Activated CD4-positive, CD25-positive, alpha-beta regulatory T cell treated with anti-CD3 and anti-CD28 coated beads, Interleukin-2, amount 50 U/mL, for 72 hours (primary cell): ENCODE results near the gene ANKRD17.
A peak's percentile ranks its signal among the peaks of the same experiment; 100 is the strongest.

Source experiments
- DNase-seq: peaks from one replicate; pipeline ENCODE4 v3.0.0; 2021

ANKRD17 gene

DNA sequence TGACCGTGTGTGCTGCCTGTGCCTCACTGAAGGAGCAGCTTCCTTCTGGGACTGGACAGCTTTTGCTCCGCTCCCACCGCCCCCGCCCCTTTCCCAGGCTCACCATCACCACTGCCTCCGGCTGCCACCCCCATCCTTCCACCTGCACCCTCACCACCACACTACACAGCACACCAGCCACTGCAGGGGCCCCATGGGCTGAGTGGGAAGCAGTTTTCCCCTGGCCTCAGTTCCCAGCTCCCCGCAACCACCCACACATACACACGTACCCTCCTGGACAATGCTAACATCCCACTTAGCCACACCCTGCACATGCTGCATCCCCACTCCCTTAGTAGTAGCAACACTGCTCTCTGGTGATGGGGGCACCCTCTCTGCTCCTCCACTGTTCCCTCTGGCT lies 159.5 kb downstream of the ANKRD17 start:
- no peak for DNase-seq

DNA sequence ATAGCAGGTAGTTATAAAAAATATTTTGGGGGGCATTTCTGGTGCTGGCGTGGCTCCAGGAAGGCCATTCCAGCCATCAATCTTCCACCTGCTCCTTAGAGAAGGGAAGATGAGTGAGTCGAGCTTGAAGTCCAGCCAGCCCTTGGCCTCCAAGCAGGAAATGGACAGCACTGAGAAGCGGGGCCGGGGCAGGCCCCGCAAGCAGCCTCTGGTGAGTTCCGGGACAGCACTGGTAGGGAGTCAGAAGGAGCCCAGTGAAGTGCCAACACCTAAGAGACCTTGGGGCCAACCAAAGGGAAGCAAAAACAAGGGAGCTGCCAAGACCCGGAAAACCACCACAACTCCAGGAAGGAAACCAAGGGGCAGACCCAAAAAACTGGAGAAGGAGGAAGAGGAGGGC lies 159.9 kb downstream of the ANKRD17 start:
- no peak for DNase-seq

DNA sequence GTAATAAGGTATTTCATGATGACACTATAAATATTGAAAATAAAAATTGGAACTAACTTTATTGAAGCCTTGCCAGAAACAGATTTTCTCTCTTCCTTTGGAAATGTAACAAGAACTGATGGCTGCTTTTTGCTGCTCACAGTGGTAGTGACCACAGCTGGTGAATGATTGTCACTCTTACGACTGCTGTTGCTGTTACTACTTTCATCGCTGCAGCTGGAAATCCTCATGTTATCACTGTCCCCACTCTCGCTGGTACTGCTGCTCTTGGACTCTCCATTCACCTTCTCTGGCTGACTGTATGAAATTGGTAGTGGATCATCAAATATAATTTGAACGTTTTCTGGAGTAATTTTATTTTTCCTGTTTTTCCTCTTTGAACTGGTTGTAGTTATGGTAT lies 160.6 kb downstream of the ANKRD17 start:
- no peak for DNase-seq

DNA sequence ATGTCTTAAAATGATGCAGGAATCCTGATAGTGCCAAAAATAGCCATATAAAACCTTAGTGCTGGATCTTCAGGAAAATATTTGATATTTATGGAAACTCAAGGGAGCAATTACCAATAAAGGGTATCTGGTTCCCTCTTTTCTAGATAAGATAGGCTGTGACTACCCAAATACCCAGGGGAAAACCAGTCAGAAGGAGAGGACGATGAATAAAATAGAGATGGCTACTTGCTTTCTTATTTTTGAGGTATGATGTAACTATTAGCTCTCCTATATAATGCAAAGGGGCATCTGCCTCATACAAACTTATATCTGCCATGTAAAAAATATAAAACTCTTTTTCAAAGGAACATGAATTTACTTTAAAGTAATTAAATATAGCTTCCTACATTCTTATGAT lies 165.7 kb downstream of the ANKRD17 start:
- DNase-seq = no peak

DNA sequence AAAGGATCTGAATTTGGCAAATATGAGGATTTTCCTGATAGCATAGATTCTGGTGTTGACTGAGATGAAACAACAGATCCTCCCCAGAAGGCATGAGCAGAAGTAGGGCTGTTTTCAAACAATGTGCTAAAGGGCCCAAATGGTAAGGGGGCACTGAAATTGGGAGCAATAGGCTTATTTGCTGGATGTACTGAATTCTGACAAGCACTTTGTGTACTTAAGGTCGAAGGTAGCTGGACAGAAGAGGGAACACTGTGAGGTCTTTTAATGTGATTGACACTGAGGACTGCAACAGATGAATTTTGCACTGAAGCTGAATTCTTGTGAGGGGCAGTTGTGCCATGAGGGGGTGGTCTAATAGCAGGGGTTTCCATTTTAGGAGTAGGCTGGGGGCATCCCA lies 167.9 kb downstream of the ANKRD17 start:
- no peak for DNase-seq

DNA sequence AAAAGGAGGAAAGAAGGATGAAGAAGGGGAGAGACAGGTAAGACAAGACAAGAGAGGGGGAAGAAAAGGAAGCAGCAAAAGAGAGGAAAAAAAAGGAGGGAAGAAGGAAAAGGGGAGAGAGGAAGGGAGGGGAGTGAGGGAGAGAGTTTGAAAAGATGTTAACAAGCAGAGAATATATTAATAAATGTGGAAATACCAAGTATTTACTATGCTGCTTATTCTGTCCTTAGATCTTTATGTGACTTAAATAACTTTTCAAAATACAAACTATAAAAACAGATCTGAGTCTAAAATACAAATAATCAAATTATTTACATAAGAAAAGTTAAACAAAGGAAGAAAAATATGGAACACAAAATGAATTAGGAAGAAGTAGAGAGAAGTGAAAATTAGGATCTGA lies 170.7 kb downstream of the ANKRD17 start:
- DNase-seq = no peak

DNA sequence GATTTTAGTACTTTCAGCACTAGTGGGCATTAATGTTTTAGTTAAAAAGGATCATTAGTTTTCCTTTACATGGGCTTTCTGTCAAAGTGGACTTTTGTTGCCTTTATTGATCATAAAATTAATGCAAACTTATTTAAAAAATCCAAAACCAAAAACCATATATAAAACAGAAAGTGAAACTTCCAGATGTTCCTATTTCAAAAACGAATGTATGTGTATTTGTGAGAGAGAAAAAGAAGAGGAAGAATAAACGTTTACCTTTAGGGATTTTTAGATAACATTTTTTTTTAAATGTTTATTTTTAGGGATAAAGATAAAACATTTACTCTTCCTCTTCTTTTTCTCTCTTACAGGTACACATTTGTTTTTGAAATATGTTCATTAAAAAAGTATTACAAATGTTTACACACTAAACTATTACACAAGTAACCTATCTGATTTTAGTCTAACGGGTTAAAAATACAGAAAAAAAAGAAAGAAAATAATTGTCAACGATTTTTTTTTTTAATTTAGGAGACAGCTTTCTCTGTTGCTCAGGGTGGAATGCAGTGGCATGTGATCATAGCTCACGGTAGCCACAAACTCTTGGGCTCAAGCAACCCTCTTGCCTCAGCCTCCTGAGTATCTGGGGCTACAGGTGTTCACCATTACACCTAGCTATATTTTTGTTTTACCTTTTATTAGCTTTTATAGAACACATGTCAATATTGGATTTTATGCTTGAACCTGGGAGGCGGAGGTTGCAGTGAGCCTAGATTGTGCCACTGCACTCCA lies 172.3 kb downstream of the ANKRD17 start:
- DNase-seq = no peak

DNA sequence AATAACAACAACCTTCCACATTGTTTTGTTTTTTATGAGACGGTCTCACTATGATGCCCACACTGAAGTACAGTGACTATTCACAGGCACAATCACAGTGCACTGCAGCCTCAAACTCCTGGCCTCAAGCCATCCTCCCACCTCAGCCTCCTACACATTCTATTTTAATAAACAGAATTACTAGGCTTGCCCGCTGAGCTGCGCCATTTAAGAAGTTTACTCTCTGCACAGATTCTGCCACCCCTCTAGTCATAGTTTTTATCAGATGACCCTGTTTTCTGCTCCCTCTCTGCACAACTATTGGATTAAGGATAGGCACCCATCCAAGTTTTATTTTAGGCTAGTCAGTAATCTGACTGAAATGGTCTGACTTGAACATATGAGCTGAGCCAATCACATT lies 177.8 kb downstream of the ANKRD17 start:
- DNase-seq = no peak

DNA sequence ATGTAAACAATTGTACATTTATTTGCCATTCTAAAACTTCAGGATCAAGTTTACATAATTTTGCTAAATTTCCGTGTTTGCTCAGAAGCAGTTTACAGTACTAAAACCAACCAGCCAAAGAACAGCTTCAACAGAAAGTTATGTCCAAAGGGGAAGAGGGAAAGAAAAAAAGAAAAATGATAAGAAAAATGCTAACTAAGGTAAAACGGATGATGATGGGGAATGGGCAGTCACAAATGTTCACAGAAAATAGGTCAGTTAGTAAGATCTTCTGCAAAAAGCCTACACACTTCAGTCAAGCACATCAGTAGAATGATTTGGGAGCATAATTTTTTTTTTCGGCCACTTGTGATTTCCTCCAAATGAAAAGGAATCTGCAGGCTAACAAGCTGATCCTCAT lies 182.8 kb downstream of the ANKRD17 start:
- DNase-seq = no peak

DNA sequence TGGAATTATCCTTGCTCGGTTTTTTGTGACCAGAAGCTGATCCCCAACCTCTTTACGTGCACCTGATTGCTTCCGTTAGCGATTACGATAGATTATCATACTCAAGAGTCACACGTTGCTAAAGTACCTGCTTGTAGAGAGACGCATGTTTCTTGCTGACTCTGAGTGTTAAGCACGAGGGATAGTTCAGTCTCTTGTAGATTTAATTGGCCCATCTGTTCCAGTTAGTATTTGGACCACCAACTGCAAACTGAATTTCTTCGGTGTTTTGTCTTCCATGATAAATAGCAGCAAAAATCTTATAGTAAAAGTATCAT lies 188.6 kb downstream of the ANKRD17 start:
- DNase-seq = no peak

DNA sequence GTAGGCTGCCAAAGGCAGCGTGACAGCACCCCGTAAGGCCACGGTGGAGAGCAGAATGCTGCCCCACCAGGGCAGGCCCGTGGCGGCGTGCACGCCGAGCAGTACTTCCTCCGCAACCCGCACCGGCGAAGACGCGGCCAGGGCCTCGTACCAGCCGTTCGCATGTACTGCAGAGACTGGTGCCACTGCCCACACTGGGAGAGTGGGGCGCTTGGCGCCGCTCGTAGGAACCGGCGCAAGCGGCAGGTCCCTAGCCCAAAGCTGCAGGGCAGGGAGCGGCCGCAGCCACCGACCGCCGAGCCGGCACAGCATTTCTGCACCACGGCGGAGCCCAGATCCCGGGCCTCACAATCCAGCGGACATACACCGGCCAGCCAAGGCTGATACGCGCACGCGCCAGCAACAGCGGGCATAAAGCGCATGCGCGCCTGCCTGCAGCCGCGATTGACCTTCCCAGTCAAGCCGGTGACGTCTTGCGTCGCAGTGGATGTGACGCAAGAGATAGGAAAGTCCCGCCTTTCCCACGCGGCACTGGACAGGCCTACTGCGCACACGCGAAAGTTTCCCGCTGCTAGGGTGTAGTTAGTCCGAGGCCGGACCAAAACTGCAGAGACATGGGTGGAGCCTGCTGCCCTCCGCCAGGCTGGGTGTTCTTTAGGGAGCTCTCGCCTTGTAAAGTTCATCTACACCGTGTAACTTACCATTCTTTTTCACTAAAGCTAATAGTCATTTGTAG lies 189.1 kb downstream of the ANKRD17 start, which contains the start of gene COX18:
Gene COX18 (minus strand): TSS at position 379 of the 736 bp plus-strand sequence. CDS start 67 bp downstream, at position 312.
- DNase-seq = peak; percentile 93

DNA sequence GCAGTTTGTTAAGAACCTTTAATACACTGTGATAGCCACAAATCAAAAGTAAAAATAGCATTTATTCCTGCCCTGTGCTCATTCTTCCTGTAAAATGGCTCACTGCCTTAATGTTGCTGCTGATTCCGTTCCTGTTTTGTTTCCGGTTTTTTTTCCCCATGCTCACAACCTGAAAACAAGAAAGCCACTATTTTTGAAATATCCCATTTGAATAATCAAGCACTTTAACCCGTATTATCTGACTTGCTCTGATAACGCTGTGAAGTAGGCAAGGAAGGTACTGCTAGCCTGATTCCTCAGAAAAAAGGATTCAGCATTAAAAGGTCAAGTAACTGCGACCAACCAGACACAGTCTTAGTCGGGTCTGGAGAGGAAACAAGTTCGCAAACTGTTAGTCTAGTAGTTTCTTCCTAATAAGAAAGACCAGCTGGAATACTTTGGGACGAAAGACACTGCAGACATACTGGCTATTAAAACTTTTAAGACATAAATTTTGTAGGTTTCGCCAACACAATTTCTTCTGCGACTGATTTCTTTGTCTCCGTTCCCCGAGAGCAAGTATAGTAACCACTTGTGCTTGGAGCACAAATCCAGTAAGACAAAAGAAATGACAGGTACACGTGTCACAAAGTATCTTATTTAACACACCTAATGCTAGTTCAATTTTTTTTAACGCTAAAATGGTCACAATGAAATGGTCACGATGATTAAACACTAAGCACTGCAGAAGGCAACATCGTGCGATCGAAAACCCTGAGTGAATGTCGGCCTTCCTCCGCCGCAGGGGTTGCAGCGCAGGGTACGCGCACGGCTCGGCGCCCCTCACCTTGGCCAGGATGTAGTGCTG lies 189.9 kb downstream of the ANKRD17 start:
- no peak for DNase-seq

DNA sequence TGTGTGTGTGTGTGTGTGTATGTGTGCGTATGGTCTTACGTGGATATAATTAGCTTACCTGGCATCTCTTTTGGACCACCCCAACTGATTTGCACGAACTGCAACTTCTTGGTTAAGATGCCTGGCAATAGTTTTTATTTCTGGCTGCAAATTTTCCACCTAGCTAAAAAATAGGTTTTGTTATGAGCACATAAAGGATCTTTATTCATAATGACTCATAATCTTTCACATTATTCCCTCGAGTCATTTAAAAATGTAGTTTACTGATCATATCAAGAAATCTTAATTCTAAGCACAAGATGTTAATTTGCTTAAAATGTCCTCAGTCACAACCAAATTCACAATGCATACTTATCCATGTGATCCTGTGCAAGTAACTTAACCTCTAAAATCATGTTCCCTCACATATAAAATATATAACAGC lies 190.6 kb downstream of the ANKRD17 start:
- no peak for DNase-seq

DNA sequence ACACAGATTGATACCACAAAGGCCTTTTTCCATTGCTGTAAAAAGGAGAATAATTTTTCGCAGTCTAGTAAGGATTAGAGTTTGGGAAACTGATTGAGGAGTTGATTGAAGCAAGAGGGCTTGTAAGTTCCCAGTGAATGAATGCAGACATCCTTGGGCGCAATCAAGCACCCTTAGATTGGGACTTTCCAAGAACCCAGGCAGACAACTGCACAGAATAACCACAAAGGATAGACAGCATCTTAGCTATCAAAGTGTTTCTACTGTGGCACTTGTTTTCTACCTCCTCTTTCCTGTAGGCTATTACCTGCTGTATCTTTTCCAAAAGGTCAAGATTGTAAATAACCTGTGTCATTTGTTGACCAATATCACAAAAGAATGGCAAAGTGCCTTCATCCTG lies 191.7 kb downstream of the ANKRD17 start:
- DNase-seq = no peak

DNA sequence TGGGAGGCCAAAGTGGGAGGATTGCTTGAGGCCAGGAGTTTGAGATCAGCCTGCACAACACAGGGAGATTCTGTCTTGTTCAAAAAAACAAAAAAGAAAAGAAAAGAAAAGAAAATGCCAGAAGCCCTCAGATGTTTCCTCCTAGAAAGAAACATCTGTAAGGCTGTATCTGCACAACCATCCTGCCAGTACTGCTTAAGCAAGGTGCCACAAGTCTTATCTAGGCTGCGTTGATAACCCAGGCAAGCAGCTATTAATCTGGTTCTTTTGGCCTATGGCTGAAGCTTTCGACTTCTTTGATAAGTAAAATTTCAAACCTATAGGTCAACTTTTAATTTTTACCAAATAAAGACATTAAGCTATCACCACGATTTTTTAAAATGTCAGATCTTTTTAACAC lies 192.2 kb downstream of the ANKRD17 start:
- no peak for DNase-seq

DNA sequence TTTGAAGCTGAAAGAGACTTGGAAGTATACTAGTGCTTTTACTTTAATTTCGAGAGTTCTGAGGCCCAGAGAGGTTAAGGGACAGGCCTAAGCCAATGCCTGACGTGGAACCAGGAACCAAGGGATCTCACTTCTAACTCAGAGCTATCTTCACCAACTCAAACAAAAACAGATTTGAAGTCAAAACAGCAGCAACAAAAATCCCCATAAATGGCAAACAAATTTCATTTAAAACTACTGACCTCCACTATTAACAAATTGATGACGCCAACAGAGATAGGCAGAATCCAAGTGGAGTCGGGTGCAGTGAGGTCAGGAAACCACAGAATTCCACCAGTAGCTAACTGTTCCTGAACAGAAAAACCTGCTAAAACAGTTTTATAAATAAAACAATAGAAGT lies 194.1 kb downstream of the ANKRD17 start:
- DNase-seq = no peak

DNA sequence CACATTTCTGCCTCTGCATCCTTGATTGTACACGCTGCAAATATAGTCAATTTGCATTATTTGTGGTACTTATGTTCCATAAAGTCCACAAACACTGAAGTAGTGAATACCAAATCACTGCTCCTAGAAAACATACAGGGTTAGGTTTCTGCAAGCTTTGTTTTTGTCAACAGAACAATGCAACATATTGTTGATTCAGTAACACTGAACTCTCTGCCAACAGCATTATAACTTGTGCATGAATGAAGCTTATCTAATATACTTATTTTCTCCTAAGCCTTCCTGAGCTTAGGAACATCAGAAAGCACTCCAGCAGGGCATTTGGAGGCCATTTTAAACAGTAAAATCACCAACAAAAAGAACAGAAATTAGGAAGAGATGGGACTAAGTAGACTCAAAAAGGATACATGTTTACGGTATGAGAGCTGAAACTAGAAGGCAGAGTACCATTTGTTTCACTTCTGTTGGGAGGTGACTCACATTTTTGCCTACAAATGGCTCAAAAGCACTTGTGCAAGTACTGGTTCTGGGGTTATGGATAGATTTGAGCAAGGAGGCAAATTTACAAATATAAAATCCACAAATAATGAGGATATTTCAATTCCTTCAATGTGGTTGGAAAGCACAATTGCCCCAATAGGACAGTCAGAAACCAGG lies 203.2 kb downstream of the ANKRD17 start:
- DNase-seq = no peak

DNA sequence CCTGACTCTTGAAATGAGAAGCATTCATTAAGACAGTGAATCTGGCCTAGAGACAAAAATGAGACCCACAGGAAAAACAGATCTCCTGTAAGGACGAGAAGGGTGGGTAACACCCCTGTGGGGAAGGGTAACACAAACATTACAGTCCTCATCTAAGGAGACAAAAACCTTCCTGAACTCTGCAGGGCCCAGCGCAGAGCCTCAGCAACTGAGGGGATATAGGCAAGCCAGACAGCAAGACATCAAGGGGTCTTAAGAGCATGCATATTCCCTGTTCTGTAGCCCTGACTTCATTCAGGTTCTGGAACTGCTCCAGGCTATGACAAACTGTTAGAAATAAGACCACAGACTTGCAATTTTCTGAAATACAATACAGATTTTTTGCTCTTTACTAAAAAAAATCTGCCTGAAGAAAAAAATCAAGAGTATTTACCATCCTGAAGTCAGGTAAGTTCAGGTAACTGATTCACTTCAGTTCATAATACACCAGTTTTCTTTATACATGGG lies 204.6 kb downstream of the ANKRD17 start:
- DNase-seq = no peak

DNA sequence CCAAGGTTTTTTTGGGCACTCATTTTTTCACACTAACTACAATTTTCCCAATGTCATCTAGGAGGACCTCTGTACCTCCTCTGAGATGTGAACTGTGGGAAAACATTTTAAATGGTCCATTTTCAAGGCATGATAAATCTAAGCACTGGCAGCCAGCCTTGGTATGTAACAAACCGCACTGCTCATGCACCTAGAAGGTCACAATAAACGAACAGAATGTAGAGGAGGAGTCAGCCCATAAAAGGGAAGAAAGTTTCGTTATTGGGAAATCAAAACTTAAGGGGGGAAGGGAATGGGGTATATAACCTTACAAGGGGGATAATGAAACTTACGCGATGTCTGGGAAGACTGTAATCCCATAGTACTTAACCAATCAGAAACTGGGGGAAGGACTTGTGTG lies 205.5 kb downstream of the ANKRD17 start:
- DNase-seq = no peak

DNA sequence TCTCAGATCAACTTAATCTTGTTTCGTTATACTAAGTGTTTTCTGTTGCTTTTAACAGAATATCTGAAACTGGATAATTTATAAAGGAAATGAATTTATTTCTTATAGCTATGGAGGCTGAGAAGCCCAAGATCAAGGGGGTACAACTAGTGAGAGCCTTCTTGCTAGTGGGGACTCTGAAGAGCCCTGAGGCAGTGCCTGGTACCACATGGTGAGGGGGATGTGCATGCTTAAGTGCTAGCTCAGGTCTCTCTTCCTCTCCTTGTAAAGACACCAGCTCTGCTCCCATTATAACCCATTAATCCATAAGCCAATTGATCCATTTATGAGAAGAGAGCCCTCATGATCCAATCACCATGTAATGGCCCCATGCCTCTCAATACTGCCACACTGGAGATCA lies 207.0 kb downstream of the ANKRD17 start:
- no peak for DNase-seq

DNA sequence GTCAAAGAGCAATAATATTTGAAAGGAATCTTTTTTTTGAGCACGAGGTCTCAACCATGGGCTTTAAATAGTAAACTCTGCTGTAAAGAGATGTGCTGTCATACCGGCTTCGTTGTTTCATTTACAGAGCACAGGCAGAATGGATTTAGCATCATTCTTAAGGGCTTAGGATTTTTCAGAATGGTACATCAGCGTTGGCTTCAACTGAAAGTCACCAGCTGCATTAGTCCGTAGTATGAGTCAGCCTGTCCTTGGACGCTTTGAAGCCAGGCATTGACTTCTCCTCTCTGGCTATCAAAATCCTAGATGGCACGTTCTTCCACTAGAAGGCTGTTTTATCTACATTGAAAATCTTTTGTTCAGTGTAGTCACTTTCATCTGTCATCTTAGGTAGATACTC lies 212.7 kb downstream of the ANKRD17 start:
- no peak for DNase-seq

DNA sequence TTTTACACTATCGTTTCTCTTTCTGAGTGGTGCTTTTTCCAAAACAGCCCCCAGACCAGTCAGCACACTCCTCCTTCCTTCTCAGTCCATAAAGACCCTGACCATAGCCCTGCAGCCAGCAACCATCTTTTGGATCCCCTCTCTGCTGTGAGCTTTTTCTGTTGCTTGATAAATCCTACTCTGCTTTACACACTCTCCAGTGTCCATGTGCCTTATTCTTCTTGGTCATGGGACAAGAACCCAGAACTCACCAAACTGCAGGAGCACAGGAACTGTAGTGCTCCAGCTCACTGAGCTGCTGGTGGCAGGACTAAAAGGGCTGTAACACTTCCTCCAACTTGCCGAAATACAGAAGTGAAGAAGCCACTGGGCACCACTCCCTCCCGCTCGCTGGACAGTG lies 221.5 kb downstream of the ANKRD17 start:
- DNase-seq = no peak

DNA sequence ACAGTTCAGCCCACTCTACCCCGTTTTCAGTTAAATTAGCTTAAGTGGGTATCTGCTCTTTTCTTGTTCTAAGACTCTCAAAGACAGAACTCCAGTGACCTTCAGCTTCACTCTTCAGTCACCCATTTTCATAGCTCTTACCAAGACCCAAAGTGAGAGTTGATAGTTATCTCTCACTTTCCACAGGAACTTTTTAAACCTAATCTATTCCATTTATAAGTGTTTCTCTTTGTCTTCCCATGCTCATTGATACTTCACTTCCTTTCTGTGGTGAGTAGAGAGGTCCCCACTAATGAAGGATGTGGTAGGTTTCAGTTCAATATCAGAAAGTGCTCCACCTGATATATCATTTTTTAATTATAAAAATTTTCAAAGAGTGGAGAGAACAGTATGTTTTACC lies 222.5 kb downstream of the ANKRD17 start:
- DNase-seq = no peak
